Measurements from ENCODE around the gene CDX1.

CDX1 gene

DNA sequence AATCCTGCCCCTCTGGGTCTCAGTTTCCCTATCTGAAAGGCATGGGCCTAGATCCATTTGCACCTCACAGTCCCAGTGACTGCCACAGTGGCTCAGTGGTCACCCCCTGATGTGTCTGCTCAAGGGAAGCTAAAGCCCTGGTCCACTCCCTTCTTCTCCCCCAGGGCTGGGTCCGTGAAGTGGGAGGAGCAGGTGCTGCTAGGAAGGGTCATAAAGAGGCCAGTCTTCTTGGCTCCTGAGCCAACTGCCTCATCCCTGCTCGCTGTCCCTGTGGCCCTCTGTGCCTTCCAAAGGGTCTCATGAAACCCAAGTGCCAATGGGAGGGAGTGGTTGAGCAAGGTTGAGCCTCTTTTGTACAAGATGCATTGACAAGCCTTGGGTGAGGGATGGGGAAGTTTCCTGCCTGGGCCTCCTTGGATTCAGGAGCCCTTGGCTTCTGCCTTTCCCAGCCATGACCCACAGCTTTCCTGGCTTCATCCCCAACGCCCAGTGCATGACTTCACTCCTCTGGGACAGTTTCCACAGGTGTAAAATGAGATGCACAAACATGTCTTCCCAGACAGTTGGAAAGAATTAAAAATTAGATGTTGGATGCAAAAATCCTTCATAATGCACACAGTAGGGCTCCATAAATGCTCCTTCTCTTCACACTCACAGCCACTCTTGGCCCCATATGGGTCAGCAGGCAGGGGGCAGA lies 21.7 kb downstream of the CDX1 start:
- Histone ChIP-seq H3K4me1 (ENCODE audit: insufficient read depth, low read length, severe bottlenecking) (no peaks in the 10 kb centered on the region), H3K9ac (ENCODE audit: low read length) (no peak overlapping the region), H3K9me3 (ENCODE audit: low read length) (no peaks in the 10 kb centered on the region), H2AFZ (ENCODE audit: low read length) (no peak overlapping the region), H3F3A (ENCODE audit: insufficient read depth, low read length) (no peaks in the 10 kb centered on the region), H3K4me3 (ENCODE audit: low read depth, low read length, poor library complexity, severe bottlenecking) (no peak overlapping the region), H3K79me2 (ENCODE audit: insufficient read depth, low read length) (no peaks in the 10 kb centered on the region), H3K36me3 (ENCODE audit: insufficient read depth, low read length) (no peaks in the 10 kb centered on the region), H3K27me3 (ENCODE audit: insufficient read depth, low read length) (peaks cover 4% of the 10 kb centered on the region; the same call in 1 of the 2 replicates), H3K9me2 (ENCODE audit: low read depth, low read length) (no peaks in the 10 kb centered on the region), H4K20me1 (ENCODE audit: insufficient read depth, low read length) (no peaks in the 10 kb centered on the region), H3K4me2 (ENCODE audit: low read length) (no peak overlapping the region), H3K27ac (ENCODE audit: low read depth, low read length, poor library complexity, severe bottlenecking) (no peak overlapping the region)
- no peak for TF ChIP-seq CTCF (IDR thresholded peaks at IDR 0.05; ENCODE audit: low read length)
- TF ChIP-seq EZH2 (IDR thresholded peaks at IDR 0.05; ENCODE audit: borderline replicate concordance, low read length), result no peak

- Histone ChIP-seq H3K4me3 (ENCODE audit: low read depth, low read length, poor library complexity, severe bottlenecking) (no peak overlapping the region), H2AFZ (ENCODE audit: low read length) (no peak overlapping the region), H3K9me3 (ENCODE audit: low read length) (no peaks in the 10 kb centered on the region), H3K9me2 (ENCODE audit: low read depth, low read length) (no peaks in the 10 kb centered on the region), H3K27me3 (ENCODE audit: insufficient read depth, low read length) (peaks cover 4% of the 10 kb centered on the region; the same call in 1 of the 2 replicates), H3K9ac (ENCODE audit: low read length) (no peak overlapping the region), H3K4me1 (ENCODE audit: insufficient read depth, low read length, severe bottlenecking) (no peaks in the 10 kb centered on the region), H3K36me3 (ENCODE audit: insufficient read depth, low read length) (no peaks in the 10 kb centered on the region), H3K4me2 (ENCODE audit: low read length) (no peak overlapping the region), H3K79me2 (ENCODE audit: insufficient read depth, low read length) (no peaks in the 10 kb centered on the region), H3F3A (ENCODE audit: insufficient read depth, low read length) (no peaks in the 10 kb centered on the region), H4K20me1 (ENCODE audit: insufficient read depth, low read length) (no peaks in the 10 kb centered on the region), H3K27ac (ENCODE audit: low read depth, low read length, poor library complexity, severe bottlenecking) (no peak overlapping the region)
- TF ChIP-seq CTCF (IDR thresholded peaks at IDR 0.05; ENCODE audit: low read length), result no peak
- TF ChIP-seq EZH2 (IDR thresholded peaks at IDR 0.05; ENCODE audit: borderline replicate concordance, low read length), result no peak
These were observed 22.7 kb downstream of the CDX1 start for GRCh38 chr5:150189326-150189725.

- H3K79me2 ChIP-seq (ENCODE audit: insufficient read depth, low read length), result no peaks in the 10 kb centered on the region
- H3K27ac ChIP-seq (ENCODE audit: low read depth, low read length, poor library complexity, severe bottlenecking), result no peak within 1 kb of the TSS
- no peaks in the 10 kb centered on the region for H3K9me3 ChIP-seq (ENCODE audit: low read length)
- H3K36me3 ChIP-seq (ENCODE audit: insufficient read depth, low read length), result no peaks in the 10 kb centered on the region
- H4K20me1 ChIP-seq (ENCODE audit: insufficient read depth, low read length), result no peaks in the 10 kb centered on the region
- no peaks in the 10 kb centered on the region for H3K9me2 ChIP-seq (ENCODE audit: low read depth, low read length)
- no peak within 1 kb of the TSS for H2AFZ ChIP-seq (ENCODE audit: low read length)
- H3K27me3 ChIP-seq (ENCODE audit: insufficient read depth, low read length), result peaks cover 4% of the 10 kb centered on the region; the same call in 1 of the 2 replicates
- no peak within 1 kb of the TSS for H3K4me3 ChIP-seq (ENCODE audit: low read depth, low read length, poor library complexity, severe bottlenecking)
- no peak within 1 kb of the TSS for H3K9ac ChIP-seq (ENCODE audit: low read length)
- H3K4me2 ChIP-seq (ENCODE audit: low read length), result no peak within 1 kb of the TSS
- TF ChIP-seq EZH2 (IDR thresholded peaks at IDR 0.05; ENCODE audit: borderline replicate concordance, low read length) (no peak), CTCF (IDR thresholded peaks at IDR 0.05; ENCODE audit: low read length) (no peak)
- no peaks in the 10 kb centered on the region for H3K4me1 ChIP-seq (ENCODE audit: insufficient read depth, low read length, severe bottlenecking)
- no peaks in the 10 kb centered on the region for H3F3A ChIP-seq (ENCODE audit: insufficient read depth, low read length)
These were observed 23.3 kb downstream of the CDX1 start, which contains the start of gene SLC6A7 for GRCh38 chr5:150189728-150190502. SLC6A7 (plus strand) TSS chr5:150190062; CDS start chr5:150190328, 266 bp downstream.

All from OCI-LY1 (cell line).